GM11168 (cell line): Measurements from ENCODE around the gene PSMD14.

Experiments used
- in situ Hi-C: fragments of 300-500 bp; cut with MboI; formaldehyde crosslinking; loops from one replicate; pipeline ENCODE4 v1.12.0; 2022; ENCODE audit warnings: low sequenced_read_pairs; ENCODE audit not compliant: unreplicated experiment

PSMD14 gene

GRCh38 chr2:161430386-161430785 is 122.2 kb downstream of the PSMD14 start:
- in situ Hi-C loops = no loop called here

DNA sequence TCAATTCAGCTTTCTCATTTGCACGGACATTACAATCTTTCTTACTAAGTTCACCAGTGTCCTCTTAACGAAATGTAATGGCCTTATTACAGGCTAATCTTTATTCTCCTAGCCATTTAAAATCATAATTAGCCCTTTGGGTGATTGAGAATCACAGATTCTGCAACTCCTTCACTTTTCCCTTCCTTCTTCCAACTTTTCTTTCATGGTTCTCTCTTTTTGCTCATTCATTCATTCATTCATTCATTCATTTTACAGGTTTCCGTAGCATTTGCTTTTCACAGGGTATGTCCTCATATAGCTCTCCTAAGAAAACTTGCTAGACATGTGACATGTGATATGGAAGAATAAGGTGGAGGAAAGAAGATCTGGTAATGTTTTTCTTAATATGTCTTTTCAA is 123.9 kb downstream of the PSMD14 start:
- in situ Hi-C loops = no loop called here

- in situ Hi-C loops = no loop called here
Measured at GRCh38 chr2:161434118-161434517, 125.9 kb downstream of the PSMD14 start.

DNA sequence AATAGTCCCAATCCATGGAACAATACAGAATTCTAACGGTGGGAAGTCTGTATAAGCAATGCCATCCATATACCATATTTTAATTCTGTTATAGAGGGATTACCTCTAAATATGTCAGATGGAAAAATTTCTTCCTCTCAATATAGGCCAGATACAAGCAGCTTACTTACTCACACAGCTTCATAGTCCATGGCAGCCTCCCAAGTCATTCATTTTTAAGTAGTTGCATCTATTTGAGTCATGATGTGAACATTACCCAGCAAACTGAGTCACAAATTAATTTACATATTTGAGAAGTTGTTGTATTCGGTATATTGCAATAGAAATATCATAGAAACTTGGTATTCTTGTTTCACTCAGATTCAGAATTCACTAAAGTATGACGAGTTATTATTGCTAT is 128.2 kb downstream of the PSMD14 start:
- in situ Hi-C loops = no loop called here

- in situ Hi-C loops = no loop called here
Measured at GRCh38 chr2:161438598-161438997, 130.4 kb downstream of the PSMD14 start.

GRCh38 chr2:161445097-161445496 is 136.9 kb downstream of the PSMD14 start:
- in situ Hi-C loops = no loop called here

GRCh38 chr2:161448431-161448830 is 140.2 kb downstream of the PSMD14 start:
- in situ Hi-C loops = no loop called here
